Heart right ventricle (tissue), 16 donors: ENCODE results near the gene HBB. TPM values are rescaled to one million over a fixed set of nuclear protein-coding genes. Genes with fewer than 3 reads are reported as not detected.

Experiments used
- ATAC-seq, 8 donors: fragments of 200-7000 bp; cut with Tn5 transposase; one replicate each; pipeline ENCODE4 v1.9.1; 2020; ENCODE audit warnings: mild to moderate bottlenecking in 8 of 8, moderate library complexity in 8 of 8, moderate number of reproducible peaks in 1 of 8
- DNase-seq, 2 donors: peaks; one replicate each; pipeline ENCODE4 v3.0.0-alpha.2; 2020
- H3K27ac ChIP-seq, 10 donors: fragments of 200-600 bp; sonication (generic) in 2 of 10; one replicate each; pipeline versions ENCODE4 v1.5.0 to v1.8.0; 2020 to 2022; ENCODE audit warnings: mild to moderate bottlenecking in 3 of 10
- H3K27me3 ChIP-seq, 7 donors: fragments of 200-600 bp; one replicate each; pipeline ENCODE4 v1.8.0; 2021 to 2022; ENCODE audit warnings: mild to moderate bottlenecking in 2 of 7
- H3K36me3 ChIP-seq, 9 donors: fragments of 200-600 bp; sonication (generic) in 1 of 9; one replicate each; pipeline versions ENCODE4 v1.5.0 to v1.8.0; 2020 to 2022; ENCODE audit warnings: mild to moderate bottlenecking in 2 of 9
- H3K4me1 ChIP-seq, 9 donors: fragments of 200-600 bp; sonication (generic) in 1 of 9; one replicate each; pipeline versions ENCODE4 v1.5.0 to v1.8.0; 2020 to 2022; ENCODE audit warnings: mild to moderate bottlenecking in 4 of 9
- H3K4me3 ChIP-seq, 10 donors: fragments of 200-600 bp; sonication (generic) in 2 of 10; one replicate each; pipeline versions ENCODE4 v1.5.0 to v1.8.0; 2020 to 2022; ENCODE audit warnings: mild to moderate bottlenecking in 7 of 10, moderate library complexity in 2 of 10
- H3K9me3 ChIP-seq, 11 donors: fragments of 200-600 bp in 10 of 11; sonication (generic) in 2 of 11; one replicate each; pipeline versions ENCODE4 v1.5.0 to v1.8.0; 2013 to 2022; ENCODE audit warnings: mild to moderate bottlenecking in 2 of 11, control low read depth in 1 of 11, moderate library complexity in 1 of 11
- WGBS, 2 donors: extraction: QIAGEN DNeasy Blood & Tissue Kit; methylation state at CpG; one replicate each; pipeline ENCODE4 v1.1.7; 2013; ENCODE audit warnings: inconsistent platforms in 1 of 2; 5-methylcytosine and 5-hydroxymethylcytosine counted together
- intact Hi-C, 10 donors: fragments of 100-400 bp; cut with DNase I; formaldehyde crosslinking; loops; one replicate each; pipeline versions ENCODE4 v1.11.1 to v1.14.2; 2022
- long read RNA-seq, 3 donors: library from polyadenylated mRNA; unstranded; transcript quantifications; one replicate each; pipeline ENCODE4 v2.0.0, GENCODE V29; 2020 to 2021
- polyA plus RNA-seq, 2 donors: library from polyadenylated mRNA; stranded (reverse); fragments of 200-250 nt; gene quantifications; one replicate each; pipeline ENCODE4 v1.2.3, GENCODE V29; 2013
- total RNA-seq, 10 donors: library from RNA; stranded (reverse); fragmentation: NEBNext Ultra II Directional in 3 of 10; extraction: Animal tissue kit (Norgen Biotek cat#: 25700) in 3 of 10; gene quantifications; one replicate each; pipeline versions ENCODE4 v1.2.1 to v1.2.4, GENCODE V29; 2021 to 2023
- TF ChIP-seq, protein P1 (sequence below), 9 donors: fragments of 200-600 bp; sonication (generic) in 2 of 9; IDR thresholded peaks; one replicate each; pipeline versions ENCODE4 v1.5.0 to v1.8.0; 2021 to 2022; ENCODE audit warnings: antibody characterized with exemption in 9 of 9, mild to moderate bottlenecking in 5 of 9, moderate library complexity in 1 of 9
- donor health status: Arrhythmogenic right ventricular cardiomyopathy.
- donor health status: ischemic (EF 13 %, LVEDD 7.1; RV severe dilation, severe dysfunction).
- donor health status: healthy with polysubstance abuse.
- donor health status: DM: no; HTN: yes; CAD: no.
- donor health status: DM: no; HTN: no; CAD: no.
- donor health status: ischemic (EF 25% LVEDD 6.9; RV normal size, moderate dysfunction).
- donor health status: ischemic (EF 25% LVEDD 5.7; RV mildly dilated, moderate dysfunction).
- donor health status: healthy.
- donor health status: DM: yes; HTN: yes; CAD: no.
- donor health status: Ischemic cardiomyopathy.
- donor health status: ischemic (EF 35%, LVEDD 5.7; RV mildly dilated, moderate dysfunction).
- donor health status: nonischemic (EF 11% LVEDD 7.7; RV severe dilation, severe dysfunction).
- donor health status: DM: yes; HTN: yes; CAD: no.
- donor health status: PGD.
- donor health status: ischemic (EF 29% LVEDD 5.4; RV normal size, mild dysfunction).
- donor health status: nonischemic (EF 23%, LVEDD 6.1; RV moderate dilation, normal function).

Gene HBB
- total RNA-seq (1,000 to 10,000 TPM in 1 of 10 donors, 100 to 1,000 TPM in 9; 188 to 1,566 (median 288) TPM), polyA plus RNA-seq (10 to 100 TPM in 1 of 2 donors, not detected in 1; 39.1 TPM)
- long read RNA-seq, donor 1, transcript HBB-201 (3 exons, 628 nt), result major isoform, 8 of 9 reads
- long read RNA-seq, donor 1, partial matches to known transcripts, result 0 of 9 reads
- long read RNA-seq, donor 1, other reads (novel, unspliced or antisense), result 0 of 9 reads
- long read RNA-seq, donor 2, transcript HBB-201 (3 exons, 628 nt), result major isoform, 28 of 31 reads
- long read RNA-seq, donor 2, partial matches to known transcripts, result 0 of 31 reads
- long read RNA-seq, donor 2, other reads (novel, unspliced or antisense), result 1 of 31 reads
- long read RNA-seq, donor 3, partial matches to known transcripts, result 0 of 1 reads
- long read RNA-seq, donor 3, other reads (novel, unspliced or antisense), result 0 of 1 reads

DNA sequence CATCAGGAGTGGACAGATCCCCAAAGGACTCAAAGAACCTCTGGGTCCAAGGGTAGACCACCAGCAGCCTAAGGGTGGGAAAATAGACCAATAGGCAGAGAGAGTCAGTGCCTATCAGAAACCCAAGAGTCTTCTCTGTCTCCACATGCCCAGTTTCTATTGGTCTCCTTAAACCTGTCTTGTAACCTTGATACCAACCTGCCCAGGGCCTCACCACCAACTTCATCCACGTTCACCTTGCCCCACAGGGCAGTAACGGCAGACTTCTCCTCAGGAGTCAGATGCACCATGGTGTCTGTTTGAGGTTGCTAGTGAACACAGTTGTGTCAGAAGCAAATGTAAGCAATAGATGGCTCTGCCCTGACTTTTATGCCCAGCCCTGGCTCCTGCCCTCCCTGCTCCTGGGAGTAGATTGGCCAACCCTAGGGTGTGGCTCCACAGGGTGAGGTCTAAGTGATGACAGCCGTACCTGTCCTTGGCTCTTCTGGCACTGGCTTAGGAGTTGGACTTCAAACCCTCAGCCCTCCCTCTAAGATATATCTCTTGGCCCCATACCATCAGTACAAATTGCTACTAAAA is at the start of gene HBB:
Gene HBB, minus strand, starts transcription at position 340 of the 579 bp plus-strand sequence. Its CDS starts 50 bp downstream, at position 290.
- WGBS, 2 donors, result 80 to 89% methylated on average over 3 of the region's 3 CpGs
- TF ChIP-seq, protein P1, sequence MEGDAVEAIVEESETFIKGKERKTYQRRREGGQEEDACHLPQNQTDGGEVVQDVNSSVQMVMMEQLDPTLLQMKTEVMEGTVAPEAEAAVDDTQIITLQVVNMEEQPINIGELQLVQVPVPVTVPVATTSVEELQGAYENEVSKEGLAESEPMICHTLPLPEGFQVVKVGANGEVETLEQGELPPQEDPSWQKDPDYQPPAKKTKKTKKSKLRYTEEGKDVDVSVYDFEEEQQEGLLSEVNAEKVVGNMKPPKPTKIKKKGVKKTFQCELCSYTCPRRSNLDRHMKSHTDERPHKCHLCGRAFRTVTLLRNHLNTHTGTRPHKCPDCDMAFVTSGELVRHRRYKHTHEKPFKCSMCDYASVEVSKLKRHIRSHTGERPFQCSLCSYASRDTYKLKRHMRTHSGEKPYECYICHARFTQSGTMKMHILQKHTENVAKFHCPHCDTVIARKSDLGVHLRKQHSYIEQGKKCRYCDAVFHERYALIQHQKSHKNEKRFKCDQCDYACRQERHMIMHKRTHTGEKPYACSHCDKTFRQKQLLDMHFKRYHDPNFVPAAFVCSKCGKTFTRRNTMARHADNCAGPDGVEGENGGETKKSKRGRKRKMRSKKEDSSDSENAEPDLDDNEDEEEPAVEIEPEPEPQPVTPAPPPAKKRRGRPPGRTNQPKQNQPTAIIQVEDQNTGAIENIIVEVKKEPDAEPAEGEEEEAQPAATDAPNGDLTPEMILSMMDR (IDR thresholded peaks at IDR 0.05), result no peak
- Histone ChIP-seq H3K9me3 (peaks cover 0 to 4% (median 0%) of the 10 kb centered on the region in 11 donors), H3K27ac (no peak within 1 kb of the TSS), H3K36me3 (no peaks in the 10 kb centered on the region), H3K4me3 (no peak within 1 kb of the TSS), H3K4me1 (no peaks in the 10 kb centered on the region), H3K27me3 (peaks cover 0 to 8% (median 0%) of the 10 kb centered on the region in 7 donors)
- ATAC-seq (no peak), DNase-seq (no peak)
- intact Hi-C loops, result no loop called here

DNA sequence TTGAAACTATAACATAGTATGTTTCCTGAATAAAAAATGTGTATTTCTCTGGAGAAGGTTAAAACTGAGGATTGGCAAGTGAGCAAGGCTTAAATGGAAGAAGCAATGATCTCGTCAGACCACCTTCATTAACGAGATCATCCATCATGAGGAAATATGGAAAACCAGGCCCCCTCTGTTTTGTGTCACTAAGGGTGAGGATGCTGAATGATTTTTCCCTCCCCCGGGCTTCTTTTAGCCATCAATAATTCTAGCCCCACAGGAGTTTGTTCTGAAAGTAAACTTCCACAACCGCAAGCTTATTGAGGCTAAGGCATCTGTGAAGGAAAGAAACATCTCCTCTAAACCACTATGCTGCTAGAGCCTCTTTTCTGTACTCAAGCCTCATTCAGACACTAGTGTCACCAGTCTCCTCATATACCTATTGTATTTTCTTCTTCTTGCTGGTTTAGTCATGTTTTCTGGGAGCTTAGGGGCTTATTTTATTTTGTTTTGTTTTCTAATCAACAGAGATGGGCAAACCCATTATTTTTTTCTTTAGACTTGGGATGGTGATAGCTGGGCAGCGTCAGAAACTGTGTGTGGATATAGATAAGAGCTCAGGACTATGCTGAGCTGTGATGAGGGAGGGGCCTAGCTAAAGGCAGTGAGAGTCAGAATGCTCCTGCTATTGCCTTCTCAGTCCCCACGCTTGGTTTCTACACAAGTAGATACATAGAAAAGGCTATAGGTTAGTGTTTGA is 48.7 kb upstream of the HBB start:
- Histone ChIP-seq H3K27ac (no peak overlapping the region), H3K27me3 (peaks cover 0 to 2% (median 0%) of the 10 kb centered on the region in 7 donors), H3K4me3 (no peak overlapping the region), H3K4me1 (no peaks in the 10 kb centered on the region), H3K36me3 (no peaks in the 10 kb centered on the region), H3K9me3 (no peaks in the 10 kb centered on the region)
- intact Hi-C loops, result no loop called here
- 55 to 56% methylated on average over 6 of the region's 6 CpGs for WGBS, 2 donors
- ATAC-seq, result no peak
- no peak for DNase-seq
- TF ChIP-seq, protein P1 (IDR thresholded peaks at IDR 0.05), result no peak

DNA sequence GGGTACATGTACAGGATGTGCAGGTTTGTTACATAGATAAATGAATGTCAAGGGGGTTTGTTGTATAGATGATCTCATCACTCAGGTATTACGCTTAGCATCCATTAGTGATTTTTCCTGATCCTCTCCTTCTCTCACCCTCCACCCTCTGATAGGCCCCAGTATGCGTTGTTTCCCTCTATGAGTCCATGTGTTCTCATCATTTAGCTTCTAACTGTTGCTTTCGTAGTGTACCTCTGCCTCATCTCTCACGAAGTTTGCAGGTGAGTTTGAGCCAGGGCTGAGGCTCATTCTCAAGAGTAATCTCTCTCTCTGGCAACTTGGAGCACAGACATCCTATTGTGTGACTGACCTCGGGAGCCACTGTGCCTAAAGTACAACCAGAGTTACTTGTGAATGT is 47.5 kb upstream of the HBB start:
- H3K36me3 ChIP-seq, result no peaks in the 10 kb centered on the region
- ATAC-seq (no peak), DNase-seq (no peak)
- 66 to 67% methylated on average over 5 of the region's 5 CpGs for WGBS, 2 donors
- H3K4me3 ChIP-seq, result no peak overlapping the region
- intact Hi-C loops, result no loop called here
- H3K9me3 ChIP-seq, result no peaks in the 10 kb centered on the region
- peaks cover 0 to 2% (median 0%) of the 10 kb centered on the region in 7 donors for H3K27me3 ChIP-seq
- no peak overlapping the region for H3K27ac ChIP-seq
- TF ChIP-seq, protein P1 (IDR thresholded peaks at IDR 0.05), result no peak
- H3K4me1 ChIP-seq, result no peaks in the 10 kb centered on the region

DNA sequence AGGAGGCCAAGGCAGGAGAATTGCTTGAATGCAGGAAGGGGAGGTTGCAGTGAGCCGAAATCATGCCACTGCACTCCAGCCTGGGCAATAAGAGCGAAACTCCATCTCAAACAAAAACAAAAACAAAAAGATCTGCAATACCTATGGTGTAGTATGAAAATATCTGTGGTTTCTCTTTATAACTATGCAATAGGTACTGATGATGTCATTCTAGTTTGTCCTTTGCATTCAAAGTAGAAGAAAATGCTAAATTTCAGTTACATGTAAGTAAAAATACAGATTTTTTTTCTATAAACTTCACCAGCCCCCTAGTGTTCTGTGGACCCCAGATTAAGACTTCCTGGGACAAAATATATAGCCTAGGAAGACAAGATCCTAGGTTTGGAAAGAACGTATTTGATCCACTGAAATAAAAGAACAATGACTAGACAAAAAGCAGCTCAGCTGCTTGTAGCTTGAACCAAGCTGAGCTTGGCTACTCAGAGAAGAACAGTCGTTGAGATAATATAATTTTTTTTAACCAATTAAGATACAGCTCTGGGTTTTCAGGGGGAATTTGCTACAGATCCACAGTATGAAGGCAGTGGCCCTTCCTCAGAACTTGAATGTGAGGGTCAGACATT is 45.6 kb upstream of the HBB start:
- H3K27me3 ChIP-seq, result peaks cover 0 to 2% (median 0%) of the 10 kb centered on the region in 7 donors

More for the DNA sequence above, 45.6 kb upstream of the HBB start:
- intact Hi-C loops, result no loop called here
- Histone ChIP-seq H3K27ac (no peak overlapping the region), H3K4me3 (no peak overlapping the region), H3K36me3 (no peaks in the 10 kb centered on the region), H3K9me3 (no peaks in the 10 kb centered on the region), H3K4me1 (no peaks in the 10 kb centered on the region)
- TF ChIP-seq, protein P1 (IDR thresholded peaks at IDR 0.05), result no peak
- DNase-seq (no peak), ATAC-seq (no peak)
- 65 to 77% methylated on average over 4 of the region's 4 CpGs for WGBS, 2 donors
